AG09319 (cell line): ENCODE data around the gene ADGRG7.

Experiments
- DNase-seq: peaks from one replicate; pipeline ENCODE4 v3.0.0-alpha.2; 2010; ENCODE audit warnings: low read depth; ENCODE audit errors: extremely low read depth
- CTCF ChIP-seq: IDR thresholded peaks from 2 replicates; pipeline ENCODE4 v1.5.1; 2011; ENCODE audit warnings: low read depth, mild to moderate bottlenecking, inconsistent platforms, low read length, moderate library complexity

ADGRG7 gene

GRCh38 chr3:100726706-100727105 lies 117.3 kb downstream of the ADGRG7 start:
- TF ChIP-seq CTCF = no peak
- no peak for DNase-seq

DNA sequence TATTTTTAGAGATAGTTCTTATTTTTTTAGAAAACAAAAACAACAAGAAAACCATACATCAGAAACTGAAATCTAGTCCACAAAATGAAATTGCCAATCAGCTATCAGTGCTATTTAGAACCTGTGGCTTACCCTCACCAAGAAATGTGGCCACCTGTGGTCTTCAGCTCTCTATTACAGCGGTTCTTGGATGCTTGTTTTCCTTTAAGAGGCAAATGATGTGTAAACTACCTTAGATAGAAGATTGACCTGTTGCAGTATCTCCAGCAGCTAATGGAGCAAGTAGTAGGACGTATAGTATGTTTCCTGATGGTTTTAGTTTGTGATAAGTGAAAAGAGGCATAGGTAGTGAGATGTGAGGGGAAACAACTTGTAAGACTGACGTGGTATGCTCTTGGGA lies 121.1 kb downstream of the ADGRG7 start:
- DNase-seq = no peak
- TF ChIP-seq CTCF = no peak

DNA sequence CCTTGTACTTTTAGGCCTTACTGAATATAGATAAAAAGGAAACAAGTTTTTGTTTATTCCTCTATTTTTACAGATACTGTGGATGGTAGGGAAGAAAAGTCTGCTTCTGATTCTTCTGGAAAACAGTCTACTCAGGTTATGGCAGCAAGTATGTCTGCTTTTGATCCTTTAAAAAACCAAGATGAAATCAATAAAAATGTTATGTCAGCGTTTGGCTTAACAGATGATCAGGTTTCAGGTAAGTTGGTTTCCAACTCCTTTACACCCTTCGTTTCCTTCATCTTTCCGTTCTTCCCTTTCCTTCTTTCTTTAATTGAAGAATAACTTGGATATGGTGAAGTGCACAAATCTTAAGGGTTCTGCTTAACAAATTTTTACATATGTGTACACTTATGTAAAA lies 123.0 kb downstream of the ADGRG7 start:
- no peak for TF ChIP-seq CTCF
- DNase-seq = no peak

GRCh38 chr3:100737334-100737733 lies 127.9 kb downstream of the ADGRG7 start:
- TF ChIP-seq CTCF = peak; percentile 51
- DNase-seq = no peak

GRCh38 chr3:100740207-100740606 lies 130.8 kb downstream of the ADGRG7 start:
- TF ChIP-seq CTCF = no peak
- no peak for DNase-seq

DNA sequence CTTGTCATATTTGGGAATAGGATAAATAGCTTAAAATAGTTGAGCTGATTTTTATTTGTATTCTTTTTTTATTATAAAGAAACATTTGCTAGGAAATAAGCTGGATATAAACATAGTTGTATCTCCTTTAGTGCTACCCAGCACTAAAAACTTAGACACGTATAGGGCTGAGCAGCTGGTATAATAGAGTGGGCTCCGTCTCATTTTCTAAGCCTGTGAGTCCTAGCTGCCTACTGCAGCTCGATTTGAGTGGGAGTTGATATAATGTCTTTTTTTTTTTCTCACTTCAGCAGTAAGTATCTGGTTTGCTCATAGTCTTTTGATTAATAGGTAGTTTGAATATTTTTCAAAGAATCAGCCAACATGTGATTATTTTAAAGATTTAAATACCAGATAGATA lies 134.1 kb downstream of the ADGRG7 start:
- TF ChIP-seq CTCF = no peak
- DNase-seq = no peak

DNA sequence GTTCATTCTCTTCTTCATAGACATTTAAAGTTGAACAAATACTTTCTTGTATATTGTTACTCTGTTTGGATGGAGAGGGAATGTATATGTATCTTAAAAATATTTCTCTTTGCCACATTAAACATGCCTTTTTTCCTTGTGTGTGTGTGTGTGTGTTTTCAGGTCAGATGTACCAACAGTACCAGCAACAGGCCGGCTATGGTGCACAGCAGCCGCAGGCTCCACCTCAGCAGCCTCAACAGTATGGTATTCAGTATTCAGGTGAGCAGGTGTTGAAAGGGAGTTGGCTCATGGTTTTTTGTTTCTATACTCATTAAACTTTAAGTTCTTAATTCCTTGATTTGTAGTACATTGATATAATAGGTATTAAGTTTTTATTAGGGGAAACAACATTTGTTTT lies 135.3 kb downstream of the ADGRG7 start:
- DNase-seq = no peak
- TF ChIP-seq CTCF = no peak
